K562 treated with DMSO at 1 percent for 48 hours (cell line): ENCODE measurements around the gene GALK1. TPM values are rescaled to one million over a fixed set of nuclear protein-coding genes. Genes with fewer than 3 reads are reported as not detected.

ENCODE experiments used
- total RNA-seq: library from RNA; unstranded; fragments of 300-600 nt; gene quantifications from 2 replicates; pipeline ENCODE4 v1.2.3, GENCODE V29; 2022; ENCODE audit warnings: low replicate concordance; ENCODE audit errors: extremely low read depth

Gene GALK1
- total RNA-seq: not detected in 2 replicates

GRCh38 chr17:75764711-75765421 lies at the start of gene GALK1:
GALK1 (minus strand) TSS chr17:75765192; CDS start chr17:75765136, 56 bp downstream.

GRCh38 chr17:75784473-75785015 lies 19.6 kb upstream of the GALK1 start, which contains the start of gene UNK:
UNK (plus strand) TSS chr17:75784806; CDS start chr17:75784881, 75 bp downstream.

GRCh38 chr17:75720656-75721462 lies 44.1 kb downstream of the GALK1 start, which contains the start of gene ITGB4:
ITGB4 (plus strand) TSS chr17:75721459; CDS start chr17:75724704, 3,245 bp downstream.

Other genes with a start within 250 kb of the GALK1 start
- not detected in 2 replicates for gene CASKIN2, start 249.7 kb downstream of the GALK1 start, total RNA-seq
- gene TSEN54, start 248.7 kb downstream of the GALK1 start, total RNA-seq: not detected in 2 replicates
- not detected in 2 replicates for gene LLGL2, start 239.5 kb downstream of the GALK1 start, total RNA-seq
- gene MYO15B, start 177.4 kb downstream of the GALK1 start, total RNA-seq: not detected in 2 replicates
- gene SMIM5, start 131.8 kb downstream of the GALK1 start, total RNA-seq: not detected in 2 replicates
- not detected in 2 replicates for gene RECQL5, start 98.0 kb downstream of the GALK1 start, total RNA-seq
- not detected in 2 replicates for gene SAP30BP, start 97.9 kb downstream of the GALK1 start, total RNA-seq
- not detected in 2 replicates for gene ITGB4, start 43.7 kb downstream of the GALK1 start, total RNA-seq
- not detected in 2 replicates for gene UNK, start 19.6 kb upstream of the GALK1 start, total RNA-seq
- 220 TPM in 1 of 2 replicates, not detected in the other for gene UNC13D, start 79.2 kb upstream of the GALK1 start, total RNA-seq
- 432 TPM in 1 of 2 replicates, not detected in the other for gene WBP2, start 90.1 kb upstream of the GALK1 start, total RNA-seq
- gene TRIM47, start 113.4 kb upstream of the GALK1 start, total RNA-seq: not detected in 2 replicates
- not detected in 2 replicates for gene TRIM65, start 131.8 kb upstream of the GALK1 start, total RNA-seq
- gene MRPL38, start 139.7 kb upstream of the GALK1 start, total RNA-seq: not detected in 2 replicates
- not detected in 2 replicates for gene FBF1, start 175.8 kb upstream of the GALK1 start, total RNA-seq
- not detected in 2 replicates for gene ACOX1, start 214.0 kb upstream of the GALK1 start, total RNA-seq
- gene TEN1, start 214.0 kb upstream of the GALK1 start, total RNA-seq: not detected in 2 replicates
- gene CDK3, start 235.7 kb upstream of the GALK1 start, total RNA-seq: not detected in 2 replicates